Embryonic facial prominence (tissue), 1 donor: ENCODE measurements around the gene NUP93.
"Not testable (repeated sequence)": the region's sequence is repeated elsewhere in the genome, so short reads cannot be mapped to it uniquely, and the experiment has no call there.

Experiments used
- DNase-seq: peaks from one replicate; pipeline ENCODE4 v3.0.0-alpha.2; 2016; ENCODE audit errors: extremely low spot score

The NUP93 gene

GRCh38 chr16:56709443-56710040 is 20.4 kb upstream of the NUP93 start:
- no peak for DNase-seq

DNA sequence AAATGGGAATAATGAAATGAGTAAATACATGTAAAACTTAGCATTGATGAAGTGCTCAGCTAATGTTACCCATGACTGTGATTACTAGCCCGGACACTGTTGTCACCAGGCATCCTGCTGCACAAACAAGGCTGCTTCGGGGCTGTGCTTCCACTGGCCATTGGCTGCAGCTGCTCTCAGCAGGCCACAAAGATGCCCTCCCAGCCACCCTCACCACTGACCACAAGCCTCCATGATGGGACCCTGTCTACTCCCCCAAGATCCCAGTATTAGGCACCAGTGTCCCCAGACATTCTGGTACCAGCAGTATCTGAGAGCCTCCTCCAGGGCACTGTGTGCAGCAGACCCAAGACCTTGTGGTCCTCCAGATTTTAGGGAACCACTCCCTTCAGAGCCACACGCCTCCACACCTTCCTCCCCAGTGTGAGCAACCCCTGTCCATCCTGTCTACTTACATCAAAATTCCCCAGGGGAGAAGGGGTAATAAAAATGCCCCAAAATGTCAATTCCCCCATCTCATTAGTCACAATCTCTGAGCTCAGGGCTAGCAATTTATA is 19.7 kb upstream of the NUP93 start:
- no peak for DNase-seq

- DNase-seq: no peak
Observed at GRCh38 chr16:56711862-56712261, 18.1 kb upstream of the NUP93 start.

DNA sequence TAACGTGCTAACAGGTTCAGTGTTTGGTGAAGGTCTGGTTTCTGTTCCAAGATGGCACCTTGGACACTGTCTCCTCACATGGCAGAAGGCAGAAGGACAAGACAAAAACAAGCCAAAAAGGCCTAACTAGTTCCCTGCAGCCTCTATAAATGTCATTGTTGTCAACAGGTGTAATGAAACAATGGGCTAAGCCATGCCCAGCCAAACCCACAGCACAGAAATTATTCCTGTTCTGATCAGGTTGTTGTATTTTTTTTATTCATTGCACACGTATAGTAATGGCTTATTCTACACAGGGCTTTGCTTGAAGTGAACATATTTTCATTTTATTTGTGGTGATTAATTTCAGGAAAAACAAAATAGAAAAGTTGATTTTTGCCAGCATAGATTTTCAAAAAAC is 16.1 kb upstream of the NUP93 start:
- DNase-seq: no peak

GRCh38 chr16:56715126-56715525 is 14.8 kb upstream of the NUP93 start:
- no peak for DNase-seq

- no peak for DNase-seq
Observed at GRCh38 chr16:56716761-56717160, 13.2 kb upstream of the NUP93 start.

DNA sequence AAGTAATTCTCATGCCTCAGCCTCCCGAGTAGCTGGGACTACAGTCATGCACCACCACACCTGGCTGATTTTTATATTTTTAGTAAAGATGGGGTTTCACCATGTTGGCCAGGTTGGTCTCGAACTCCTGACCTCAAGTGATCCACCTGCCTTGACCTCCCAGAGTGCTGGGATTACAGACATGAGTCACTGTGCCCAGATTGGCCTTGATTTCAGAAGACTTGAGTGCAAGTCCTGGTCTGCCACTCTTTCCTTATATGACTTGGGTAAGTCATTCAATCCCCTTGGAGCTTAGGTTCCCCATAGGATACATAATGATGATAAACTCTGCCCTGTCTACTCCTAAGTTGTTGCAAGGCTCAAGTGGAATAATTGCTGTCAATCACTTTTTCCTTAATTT is 12.4 kb upstream of the NUP93 start:
- DNase-seq: not testable (repeated sequence)

DNA sequence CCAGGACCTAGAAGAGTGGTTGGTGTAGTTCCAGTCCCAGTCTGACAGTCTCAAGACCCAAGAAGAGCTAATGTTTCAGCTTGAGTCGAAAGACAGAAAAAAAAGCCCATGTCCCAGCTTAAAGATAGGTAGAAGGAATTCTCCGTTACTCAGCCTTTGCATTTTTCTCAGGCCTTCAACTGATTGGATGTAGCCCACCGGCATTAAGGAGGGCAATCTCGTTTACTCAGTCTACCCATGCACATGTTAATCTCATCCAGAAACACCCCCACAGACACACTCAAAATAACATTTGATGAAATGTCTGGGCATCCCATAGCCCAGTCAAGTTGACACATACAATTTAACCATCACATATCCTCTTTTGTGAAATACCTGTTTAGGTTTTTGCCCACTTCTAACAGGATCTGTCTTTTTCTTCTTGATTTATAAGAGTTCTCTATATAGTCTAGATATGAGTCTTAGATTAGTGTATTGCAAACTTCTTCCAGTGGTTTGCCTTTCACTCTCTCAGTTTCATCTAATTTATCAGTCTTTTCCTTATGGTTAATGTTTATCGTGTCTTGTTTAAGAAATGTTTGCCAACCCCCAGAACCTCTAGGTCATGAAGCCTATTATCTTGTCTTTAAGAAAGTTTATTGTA is 7.6 kb upstream of the NUP93 start:
- no peak for DNase-seq

DNA sequence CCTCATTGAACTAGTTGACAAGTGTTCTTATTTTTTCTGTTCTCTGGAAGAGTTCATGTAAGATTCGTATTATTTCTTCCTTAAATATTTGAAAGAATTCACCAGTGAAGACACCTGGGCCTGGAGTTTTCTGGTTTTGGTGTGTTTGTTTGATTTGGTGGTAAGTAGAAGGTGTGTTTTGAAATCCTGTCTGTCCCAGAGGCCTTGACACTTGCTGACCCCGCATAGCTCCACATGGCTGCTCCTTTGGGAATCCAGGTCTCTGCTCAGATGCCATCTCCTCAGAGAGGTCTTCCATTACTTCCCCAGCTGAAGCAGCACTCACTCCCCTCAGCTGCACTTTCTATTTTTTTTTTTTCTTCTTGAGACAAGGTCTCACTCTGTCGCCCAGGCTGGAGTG is 5.7 kb upstream of the NUP93 start:
- no peak for DNase-seq

- DNase-seq: no peak
Observed at GRCh38 chr16:56726283-56726682, 3.6 kb upstream of the NUP93 start.

DNA sequence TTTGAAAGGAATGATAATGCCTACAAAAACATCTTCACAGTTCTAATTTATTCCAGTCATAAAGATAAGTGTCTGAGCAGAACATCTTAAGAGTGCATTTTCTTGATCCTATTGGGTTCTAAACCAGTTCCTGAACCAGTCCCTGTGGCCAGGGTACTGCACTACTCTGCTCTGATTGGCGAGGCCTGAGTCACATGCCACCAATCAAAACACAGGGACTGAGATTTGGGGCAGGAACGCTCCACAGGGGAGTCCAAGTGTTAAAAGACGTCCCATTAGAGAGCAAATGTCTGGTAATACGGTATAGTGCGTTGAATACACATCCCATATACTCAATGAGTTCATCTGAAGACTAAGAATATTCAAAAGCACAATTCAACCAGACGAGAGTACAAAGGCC is 3.0 kb upstream of the NUP93 start:
- no peak for DNase-seq

DNA sequence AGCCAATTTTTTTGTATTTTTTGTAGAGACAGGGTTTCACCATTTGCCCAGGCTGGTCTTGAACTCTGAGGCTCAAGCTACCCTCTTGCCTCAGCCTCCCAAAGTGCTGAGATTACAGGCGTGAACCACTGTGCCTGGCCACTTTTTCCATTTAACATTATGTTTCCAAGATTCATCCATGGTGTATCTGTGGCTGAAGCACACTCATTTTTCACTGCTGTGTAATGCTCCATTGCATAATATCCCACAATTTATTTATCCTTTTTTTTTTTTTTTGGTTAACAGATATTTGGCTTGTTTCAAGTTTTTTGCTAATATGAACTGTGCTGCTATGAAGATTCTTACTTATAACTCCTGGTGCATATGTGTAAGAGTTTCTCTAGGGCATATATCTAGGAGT is 1.9 kb upstream of the NUP93 start:
- DNase-seq: no peak

- DNase-seq: no peak
Observed at GRCh38 chr16:56728980-56729734, 772 bp upstream of the NUP93 start.

GRCh38 chr16:56732366-56732765 is 2.4 kb downstream of the NUP93 start:
- DNase-seq: no peak

DNA sequence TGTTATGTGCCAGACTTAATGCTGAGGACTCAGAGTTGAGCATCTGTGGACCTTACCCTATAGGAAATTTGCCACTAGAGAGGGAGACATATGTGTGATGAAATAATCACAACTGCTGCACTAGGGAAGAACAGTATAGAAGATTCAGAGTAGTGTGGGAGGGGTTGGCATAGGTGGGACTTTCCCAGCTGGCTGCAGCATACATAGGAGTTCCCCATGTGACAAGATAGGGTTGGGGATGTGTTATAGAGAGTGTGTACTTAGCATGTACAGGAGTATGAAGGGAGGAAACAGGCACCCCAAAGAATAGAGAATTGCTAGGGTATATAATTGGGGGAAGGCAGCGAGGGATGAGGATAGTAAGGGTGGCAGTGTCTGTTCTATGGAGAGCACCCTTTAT is 2.9 kb downstream of the NUP93 start:
- DNase-seq: no peak

DNA sequence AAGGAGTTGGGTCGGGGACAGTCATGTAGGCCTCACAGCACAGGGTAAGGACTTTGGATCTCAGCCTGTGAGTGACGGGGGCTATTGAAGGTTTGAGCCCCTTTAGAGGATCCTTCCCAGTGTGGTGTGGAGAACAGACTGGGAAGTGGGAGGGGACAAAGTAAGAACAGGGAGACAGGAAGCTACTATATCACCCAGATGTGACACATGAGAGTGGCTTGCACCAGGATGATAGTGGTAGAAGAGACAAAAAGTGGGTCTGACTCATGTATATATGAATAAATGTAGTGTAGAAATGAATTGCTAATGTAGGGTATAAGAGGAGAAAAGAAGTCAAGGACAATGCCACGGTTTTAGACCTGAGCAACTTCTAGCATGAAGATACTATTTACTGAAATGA is 4.5 kb downstream of the NUP93 start:
- no peak for DNase-seq

GRCh38 chr16:56736476-56736875 is 6.5 kb downstream of the NUP93 start:
- DNase-seq: no peak

DNA sequence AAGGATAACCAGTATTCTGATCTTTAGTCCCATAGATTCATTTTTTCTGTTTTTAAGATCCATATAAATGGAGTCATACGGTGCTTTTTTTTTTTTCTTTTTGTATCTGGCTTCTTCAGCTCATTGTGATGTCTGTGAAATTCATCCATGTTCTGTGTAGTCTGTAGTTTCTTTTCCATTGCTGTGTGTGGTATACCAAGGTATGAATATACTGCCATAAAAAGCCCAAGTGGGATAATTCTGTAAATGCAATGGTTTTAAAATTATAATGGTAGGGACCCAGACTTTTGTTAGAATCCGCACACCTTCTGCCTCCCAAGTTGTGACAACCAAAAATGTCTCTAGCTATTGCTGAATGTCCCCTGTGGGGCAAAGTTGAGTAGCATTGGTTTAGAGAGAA is 7.6 kb downstream of the NUP93 start:
- DNase-seq: no peak

- no peak for DNase-seq
Observed at GRCh38 chr16:56738221-56738620, 8.3 kb downstream of the NUP93 start.

- DNase-seq: not testable (repeated sequence)
Observed at GRCh38 chr16:56739378-56739777, 9.4 kb downstream of the NUP93 start.

- no peak for DNase-seq
Observed at GRCh38 chr16:56741399-56741798, 11.5 kb downstream of the NUP93 start.

DNA sequence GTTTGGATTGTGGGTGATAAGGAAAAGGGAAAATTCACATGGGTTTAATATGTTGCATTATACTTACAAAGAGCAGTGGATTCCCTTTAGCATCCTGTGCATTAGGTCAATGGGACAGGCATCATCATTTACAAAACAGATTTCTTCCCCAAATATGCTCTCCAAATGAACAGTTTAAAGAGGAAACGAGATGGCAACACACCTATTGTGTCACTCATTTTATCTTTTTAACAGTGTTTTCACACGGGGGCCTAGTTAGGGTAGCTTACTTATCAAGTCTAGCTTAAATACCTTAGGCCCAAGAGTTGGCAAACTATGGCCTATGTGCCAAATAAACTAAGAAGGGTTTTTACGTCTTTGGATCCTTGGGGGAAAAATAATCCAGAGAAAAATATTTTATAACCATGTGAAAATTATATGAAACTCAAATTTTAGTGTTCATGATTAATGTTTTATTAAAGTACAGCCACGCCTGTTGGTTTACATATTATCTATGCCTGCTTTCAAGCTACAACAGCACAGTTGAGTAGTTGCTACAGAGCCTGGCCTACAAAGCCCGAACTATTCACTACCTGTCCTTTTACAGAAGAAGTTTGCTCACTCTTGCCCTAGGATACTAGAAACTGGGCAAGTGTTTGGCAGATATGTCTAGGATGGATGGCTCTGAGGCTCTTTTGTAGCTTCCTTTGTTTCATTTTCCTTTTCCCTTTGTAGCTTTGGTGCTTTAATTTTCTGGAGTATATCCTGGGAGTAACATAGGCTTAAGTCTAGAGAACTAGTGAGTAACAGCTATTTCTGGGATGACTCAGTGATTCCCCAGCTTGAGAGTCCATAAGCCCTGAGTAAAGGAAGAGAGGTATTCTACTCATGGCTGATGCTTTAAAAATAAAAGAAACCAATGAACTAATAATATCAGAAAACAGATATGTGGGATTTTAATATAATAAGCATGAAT is 12.4 kb downstream of the NUP93 start:
- no peak for DNase-seq
